Ishikawa (cell line): Measurements from ENCODE around the gene LCLAT1.

ENCODE experiments used
- CEBPB ChIP-seq: IDR thresholded peaks from 2 replicates; pipeline ENCODE4 v1.6.1; 2012
- CREB1 ChIP-seq: IDR thresholded peaks from 2 replicates; pipeline ENCODE4 v1.6.1; 2012; ENCODE audit warnings: low read depth
- EGR1 ChIP-seq: IDR thresholded peaks from 2 replicates; pipeline ENCODE4 v1.6.1; 2012
- EP300 ChIP-seq: IDR thresholded peaks from 2 replicates; pipeline ENCODE4 v1.6.1; 2012; ENCODE audit warnings: borderline replicate concordance
- FOXM1 ChIP-seq: IDR thresholded peaks from 2 replicates; pipeline ENCODE4 v1.6.1; 2012; ENCODE audit warnings: low read depth, borderline replicate concordance
- MAX ChIP-seq: IDR thresholded peaks from 2 replicates; pipeline ENCODE4 v1.6.1; 2012
- NFIC ChIP-seq: IDR thresholded peaks from 2 replicates; pipeline ENCODE4 v1.6.1; 2012
- RAD21 ChIP-seq: IDR thresholded peaks from 2 replicates; pipeline ENCODE4 v1.6.1; 2012; ENCODE audit warnings: low read depth
- REST ChIP-seq: IDR thresholded peaks from 2 replicates; pipeline ENCODE4 v1.6.1; 2012; ENCODE audit warnings: low read depth, mild to moderate bottlenecking
- TAF1 ChIP-seq: IDR thresholded peaks from 2 replicates; pipeline ENCODE4 v1.6.1; 2012; ENCODE audit warnings: low read depth, mild to moderate bottlenecking
- TCF12 ChIP-seq: IDR thresholded peaks from 2 replicates; pipeline ENCODE4 v1.6.1; 2012; ENCODE audit warnings: low read depth
- TEAD4 ChIP-seq: IDR thresholded peaks from 2 replicates; pipeline ENCODE4 v1.6.1; 2012
- USF1 ChIP-seq: IDR thresholded peaks from 2 replicates; pipeline ENCODE4 v1.6.1; 2012
- YY1 ChIP-seq: IDR thresholded peaks from 2 replicates; pipeline ENCODE4 v1.6.1; 2012; ENCODE audit warnings: low read depth
- ZBTB7A ChIP-seq: IDR thresholded peaks from 2 replicates; pipeline ENCODE4 v1.6.1; 2012; ENCODE audit warnings: low read depth

Gene LCLAT1

GRCh38 chr2:30462131-30462857, 15.2 kb downstream of the LCLAT1 start:
- no peak for TF ChIP-seq EP300
- no peak for TF ChIP-seq CREB1
- no peak for TF ChIP-seq TCF12
- TF ChIP-seq MAX = no peak
- no peak for TF ChIP-seq YY1
- TF ChIP-seq REST = no peak
- no peak for TF ChIP-seq USF1
- TF ChIP-seq TEAD4 = no peak
- TF ChIP-seq RAD21 = no peak
- no peak for TF ChIP-seq EGR1
- no peak for TF ChIP-seq FOXM1
- TF ChIP-seq ZBTB7A = no peak
- no peak for TF ChIP-seq NFIC

GRCh38 chr2:30463535-30463934, 16.5 kb downstream of the LCLAT1 start:
- TF ChIP-seq TEAD4 (no peak), TCF12 (no peak), CREB1 (no peak), ZBTB7A (no peak), USF1 (no peak), YY1 (no peak), REST (no peak), NFIC (no peak), EGR1 (no peak)

GRCh38 chr2:30464544-30465170, 17.6 kb downstream of the LCLAT1 start:
- TF ChIP-seq NFIC (no peak), EP300 (no peak), TEAD4 (no peak), EGR1 (no peak), CEBPB (no peak), ZBTB7A (no peak), TCF12 (no peak), MAX (no peak), FOXM1 (no peak), REST (no peak), USF1 (no peak)

- TF ChIP-seq TAF1 = no peak
- TF ChIP-seq REST = no peak
- no peak for TF ChIP-seq RAD21
- TF ChIP-seq EGR1 = no peak
- TF ChIP-seq EP300 = no peak
- no peak for TF ChIP-seq NFIC
- TF ChIP-seq MAX = no peak
- TF ChIP-seq YY1 = no peak
- TF ChIP-seq TCF12 = no peak
- TF ChIP-seq FOXM1 = no peak
- TF ChIP-seq CREB1 = no peak
- TF ChIP-seq CEBPB = no peak
Measured at GRCh38 chr2:30465171-30465545, 18.1 kb downstream of the LCLAT1 start.
